Peyer's patch (tissue), 4 donors: ENCODE measurements around the gene CFAP20.

Source experiments
- POLR2A ChIP-seq, 2 donors: fragments of 450-650 bp; IDR thresholded peaks; one replicate each; pipeline ENCODE4 v1.5.1; 2017; ENCODE audit warnings: antibody characterized with exemption in 2 of 2, mild to moderate bottlenecking in 2 of 2, moderate library complexity in 2 of 2
- TF ChIP-seq, protein P1 (sequence below), 6 experiments: fragments of 450-650 bp in 4 of 6; fragments of 200-600 bp in 2 of 6; sonication (generic) in 1 of 6; IDR thresholded peaks; one replicate each; pipeline ENCODE4 v1.5.1; 2017 to 2019; ENCODE audit warnings: antibody characterized with exemption in 6 of 6, mild to moderate bottlenecking in 3 of 6, moderate library complexity in 1 of 6

DNA sequence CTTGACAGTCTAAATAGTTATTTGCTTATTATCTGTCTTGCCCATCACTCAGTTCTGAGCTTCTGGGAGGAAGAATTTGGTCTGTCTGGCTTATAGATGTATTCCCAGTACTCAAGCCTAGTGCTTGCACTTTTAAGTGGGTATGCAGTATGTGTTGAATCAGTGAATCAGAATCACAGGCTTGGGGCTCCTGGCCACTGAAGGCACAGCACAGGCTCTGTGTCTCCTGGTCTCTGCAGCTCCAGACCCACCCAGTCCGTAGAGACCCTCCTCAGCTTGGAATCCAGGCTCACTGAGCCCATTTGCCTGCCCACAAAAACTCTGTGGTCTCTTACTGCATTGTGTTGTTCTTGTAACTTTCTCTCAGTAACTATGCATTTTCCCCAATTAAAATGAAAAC lies 19.3 kb upstream of the CFAP20 start:
- TF ChIP-seq, protein P1, sequence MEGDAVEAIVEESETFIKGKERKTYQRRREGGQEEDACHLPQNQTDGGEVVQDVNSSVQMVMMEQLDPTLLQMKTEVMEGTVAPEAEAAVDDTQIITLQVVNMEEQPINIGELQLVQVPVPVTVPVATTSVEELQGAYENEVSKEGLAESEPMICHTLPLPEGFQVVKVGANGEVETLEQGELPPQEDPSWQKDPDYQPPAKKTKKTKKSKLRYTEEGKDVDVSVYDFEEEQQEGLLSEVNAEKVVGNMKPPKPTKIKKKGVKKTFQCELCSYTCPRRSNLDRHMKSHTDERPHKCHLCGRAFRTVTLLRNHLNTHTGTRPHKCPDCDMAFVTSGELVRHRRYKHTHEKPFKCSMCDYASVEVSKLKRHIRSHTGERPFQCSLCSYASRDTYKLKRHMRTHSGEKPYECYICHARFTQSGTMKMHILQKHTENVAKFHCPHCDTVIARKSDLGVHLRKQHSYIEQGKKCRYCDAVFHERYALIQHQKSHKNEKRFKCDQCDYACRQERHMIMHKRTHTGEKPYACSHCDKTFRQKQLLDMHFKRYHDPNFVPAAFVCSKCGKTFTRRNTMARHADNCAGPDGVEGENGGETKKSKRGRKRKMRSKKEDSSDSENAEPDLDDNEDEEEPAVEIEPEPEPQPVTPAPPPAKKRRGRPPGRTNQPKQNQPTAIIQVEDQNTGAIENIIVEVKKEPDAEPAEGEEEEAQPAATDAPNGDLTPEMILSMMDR (IDR thresholded peaks at IDR 0.05): no peak
- TF ChIP-seq POLR2A (IDR thresholded peaks at IDR 0.05): no peak
